A549 (cell line): ENCODE measurements around the gene CENPQ. TPM values are rescaled to one million over a fixed set of nuclear protein-coding genes. Genes with fewer than 3 reads are reported as not detected.

Experiments used
- ATAC-seq, 2 experiments: fragments of 200-7000 bp in 1 of 2; fragments of >200 bp in 1 of 2; cut with Nextera tagmentation in 1 of 2; cut with Tn5 transposase in 1 of 2; 3 replicates each; pipeline versions ENCODE4 v1.8.0 to v1.9.1; 2018 to 2020; ENCODE audit warnings: mild to moderate bottlenecking in 1 of 2, moderate library complexity in 1 of 2
- CTCF ChIA-PET: fragments of 300-600 bp; sonication (Branson Sonifier 250); formaldehyde crosslinking; extraction: SDS; loops from one replicate; lab custom pipeline; 2021; ENCODE audit warnings: antibody characterized with exemption, inconsistent platforms; lab: Yijun Ruan, JAX
- POLR2A ChIA-PET: fragments of 350-600 bp; formaldehyde crosslinking; extraction: SDS; loops from one replicate; lab custom pipeline; 2021; ENCODE audit warnings: antibody characterized with exemption, inconsistent platforms; lab: Yijun Ruan, JAX
- DNase-seq, 2 experiments: peaks; one replicate each; pipeline versions ENCODE4 v3.0.0 to v3.0.0-alpha.2; 2011 to 2016; ENCODE audit warnings: low read depth in 1 of 2, low spot score in 1 of 2
- FAIRE-seq: peaks from 2 replicates; lab custom pipeline; 2011; peaks lifted over from hg19 to GRCh38; lab: Jason Lieb, UNC
- H3K27ac ChIP-seq, 2 experiments: fragments of >200 bp; sonication (Bioruptor Twin); formaldehyde crosslinking; 3 replicates each; pipeline ENCODE4 v1.5.1; 2016 to 2017
- H3K4me1 ChIP-seq: fragments of >200 bp; sonication (Bioruptor Twin); formaldehyde crosslinking; 3 replicates; pipeline ENCODE4 v1.6.1; 2016
- H3K4me2 ChIP-seq: fragments of >200 bp; sonication (Bioruptor Twin); formaldehyde crosslinking; 3 replicates; pipeline ENCODE4 v1.6.1; 2016
- H3K4me3 ChIP-seq: fragments of >200 bp; sonication (Bioruptor Twin); formaldehyde crosslinking; 3 replicates; pipeline ENCODE4 v1.5.1; 2016
- H3K9me3 ChIP-seq: fragments of >200 bp; sonication (Bioruptor Twin); formaldehyde crosslinking; 3 replicates; pipeline ENCODE4 v1.6.1; 2016
- ATOH8 ChIP-seq: fragments of 250-450 bp; sonication (Bioruptor Pico); IDR thresholded peaks from 2 replicates; pipeline ENCODE4 v1.5.0; 2020; ENCODE audit warnings: low read depth, mild to moderate bottlenecking, moderate library complexity
- BHLHE40 ChIP-seq: IDR thresholded peaks from 2 replicates; pipeline ENCODE4 v1.6.1; 2012; ENCODE audit warnings: low read depth, low read length, inconsistent platforms
- CBX2 ChIP-seq: fragments of 200-600 bp; sonication (generic); IDR thresholded peaks from 2 replicates; pipeline ENCODE4 v1.6.1; 2016; ENCODE audit warnings: low read depth, mild to moderate bottlenecking, borderline replicate concordance
- CEBPB ChIP-seq, 2 experiments: fragments of >200 bp in 1 of 2; sonication (Bioruptor Twin) in 1 of 2; formaldehyde crosslinking in 1 of 2; IDR thresholded peaks; 2 replicates each; pipeline ENCODE4 v1.6.1; 2012 to 2016
- CTCF ChIP-seq: fragments of >200 bp; sonication (Bioruptor Twin); formaldehyde crosslinking; IDR thresholded peaks from 3 replicates; pipeline ENCODE4 v1.5.1; 2016
- EP300 ChIP-seq, 2 experiments: fragments of >200 bp; sonication (Bioruptor Twin); formaldehyde crosslinking; IDR thresholded peaks; 2 replicates in 1 of 2; 3 replicates in 1 of 2; pipeline ENCODE4 v1.6.1; 2016 to 2017
- HDAC2 ChIP-seq: fragments of 200-600 bp; sonication (generic); IDR thresholded peaks from 2 replicates; pipeline ENCODE4 v1.6.1; 2016
- HES2 ChIP-seq: fragments of >200 bp; sonication (Bioruptor Twin); formaldehyde crosslinking; IDR thresholded peaks from 2 replicates; pipeline ENCODE4 v1.6.1; 2016
- HEYL ChIP-seq: fragments of 250-450 bp; sonication (Bioruptor Pico); IDR thresholded peaks from 2 replicates; pipeline ENCODE4 v1.8.0; 2021; ENCODE audit warnings: mild to moderate bottlenecking, moderate library complexity
- HOXA7 ChIP-seq: fragments of 250-450 bp; sonication (Bioruptor Pico); IDR thresholded peaks from 2 replicates; pipeline ENCODE4 v1.5.0; 2020; ENCODE audit warnings: mild to moderate bottlenecking, moderate library complexity
- JUNB ChIP-seq: fragments of >200 bp; sonication (Bioruptor Twin); formaldehyde crosslinking; IDR thresholded peaks from 2 replicates; pipeline ENCODE4 v1.6.1; 2016
- MAFK ChIP-seq: fragments of 450-650 bp; IDR thresholded peaks from 2 replicates; pipeline ENCODE4 v1.6.1; 2014; ENCODE audit not compliant: partially characterized antibody
- MAX ChIP-seq: IDR thresholded peaks from 2 replicates; pipeline ENCODE4 v1.6.1; 2012
- MAZ ChIP-seq: fragments of 150-350 bp; IDR thresholded peaks from 2 replicates; pipeline ENCODE4 v1.6.1; 2014; ENCODE audit warnings: antibody characterized with exemption, low read depth, low read length, borderline replicate concordance
- NFE2L2 ChIP-seq: fragments of 150-350 bp; conservative IDR thresholded peaks from 2 replicates; pipeline ENCODE4 v1.6.1; 2014; ENCODE audit warnings: low read length
- NR3C1 ChIP-seq: fragments of >200 bp; sonication (Bioruptor Twin); formaldehyde crosslinking; IDR thresholded peaks from 3 replicates; pipeline ENCODE4 v1.6.1; 2017
- PBX3 ChIP-seq: IDR thresholded peaks from 2 replicates; pipeline ENCODE4 v1.6.1; 2012
- PHF8 ChIP-seq: fragments of 200-600 bp; sonication (generic); IDR thresholded peaks from 2 replicates; pipeline ENCODE4 v1.6.1; 2016; ENCODE audit warnings: low read depth, mild to moderate bottlenecking, antibody characterized with exemption, moderate library complexity, borderline replicate concordance
- REST ChIP-seq: fragments of 200-600 bp; sonication (generic); IDR thresholded peaks from 2 replicates; pipeline ENCODE4 v1.6.1; 2016; ENCODE audit warnings: antibody characterized with exemption, mild to moderate bottlenecking, moderate library complexity
- RFX5 ChIP-seq: fragments of 450-650 bp; IDR thresholded peaks from 2 replicates; pipeline ENCODE4 v1.7.1; 2014; ENCODE audit warnings: antibody characterized with exemption, mild to moderate bottlenecking, moderate library complexity
- TFCP2L1 ChIP-seq: fragments of 250-450 bp; sonication (Bioruptor Pico); IDR thresholded peaks from 2 replicates; pipeline ENCODE4 v1.5.0; 2021; ENCODE audit warnings: mild to moderate bottlenecking
- USF2 ChIP-seq: fragments of 450-650 bp; IDR thresholded peaks from 2 replicates; pipeline ENCODE4 v1.6.1; 2014; ENCODE audit warnings: antibody characterized with exemption
- ZNF302 ChIP-seq: fragments of 250-450 bp; sonication (Bioruptor Pico); IDR thresholded peaks from 2 replicates; pipeline ENCODE4 v1.9.0; 2021; ENCODE audit warnings: inconsistent platforms, mild to moderate bottlenecking, moderate library complexity
- WGBS: methylation state at CpG from one replicate; pipeline ENCODE4 v1.1.6; 2017; ENCODE audit errors: missing lambda C conversion rate; 5-methylcytosine and 5-hydroxymethylcytosine counted together
- polyA plus RNA-seq, 4 experiments: library from polyadenylated mRNA; depleted of rRNA in 3 of 4; stranded (reverse); fragments of >200 nt; fragmentation: RNase III in 1 of 4; extraction: RNeasy Plus Mini Kit Qiagen cat#74134 plus additional on column Dnase treatment in 1 of 4; gene quantifications; 2 replicates in 3 of 4; 3 replicates in 1 of 4; pipeline ENCODE4 v1.2.3, GENCODE V29; 2011 to 2017

Gene CENPQ
- polyA plus RNA-seq, 2 of the 4 experiments (the other 2 are of a cell fraction): 11.4 to 14.2 TPM

GRCh38 chr6:49462599-49462926 lies 607 bp upstream of the CENPQ start:
- Histone ChIP-seq H3K9me3 (no peaks in the 10 kb centered on the region), H3K4me1 (peaks cover 13% of the 10 kb centered on the region; the same call in 2 of the 3 replicates), H3K4me2 (peak overlapping the region; percentile 92), H3K4me3 (peak overlapping the region; percentile 74), H3K27ac (peak overlapping the region; percentile 73 to 83)
- whole genome bisulfite sequencing: 3% methylated on average over 7 of the region's 7 CpGs
- FAIRE-seq: no peak
- no peak for DNase-seq
- ChIA-PET POLR2A (no interaction called here), CTCF (no interaction called here)
- TF ChIP-seq REST (no peak), ATOH8 (CRISPR knock-in tag) (no peak), HEYL (CRISPR knock-in tag) (no peak), PHF8 (no peak), HES2 (no peak), MAZ (no peak), ZNF302 (CRISPR knock-in tag) (no peak), HOXA7 (no peak), NR3C1 (no peak), RFX5 (no peak), CBX2 (no peak), HDAC2 (no peak), BHLHE40 (no peak)
- ATAC-seq: peak; percentile 19 to 39; a peak in 3 of 6 replicates

- H3K4me1 ChIP-seq: peaks cover 13% of the 10 kb centered on the region; the same call in 2 of the 3 replicates
- no peak for TF ChIP-seq MAX
- TF ChIP-seq CEBPB (IDR thresholded peaks at IDR 0.05): no peak
- no peak for TF ChIP-seq CTCF
- TF ChIP-seq USF2: no peak
- TF ChIP-seq EP300 (IDR thresholded peaks at IDR 0.05): no peak
- no peak for TF ChIP-seq TFCP2L1 (CRISPR knock-in tag)
- TF ChIP-seq NFE2L2: no peak
- TF ChIP-seq MAFK: no peak
- TF ChIP-seq JUNB: no peak
- TF ChIP-seq PBX3: no peak
- no peak for TF ChIP-seq ATOH8 (CRISPR knock-in tag)
- TF ChIP-seq, all 56 proteins: peak for 0
- DNase-seq: no peak
- 0% methylated on average over 4 of the region's 4 CpGs for WGBS
- Histone ChIP-seq H3K4me3 (peak overlapping the region; percentile 74), H3K9me3 (no peaks in the 10 kb centered on the region), H3K27ac (peak overlapping the region; percentile 73 to 83), H3K4me2 (peak overlapping the region; percentile 85)
- FAIRE-seq: no peak
- ATAC-seq: peak; percentile 16 to 42; a peak in 4 of 6 replicates
- POLR2A ChIA-PET: no interaction called here
- CTCF ChIA-PET: no interaction called here
Observed at GRCh38 chr6:49463612-49463967, 420 bp downstream of the CENPQ start.
